HFFc6 (cell line): ENCODE measurements around the gene MACF1. TPM values are rescaled to one million over a fixed set of nuclear protein-coding genes. Genes with fewer than 3 reads are reported as not detected.
"Not testable (repeated sequence)": the region's sequence is repeated elsewhere in the genome, so short reads cannot be mapped to it uniquely, and the experiment has no call there.

Source experiments
- DNase-seq: peaks from one replicate; pipeline ENCODE4 v3.0.0-alpha.2; 2018
- H3K27ac Mint-ChIP-seq: 2 replicates; pipeline ENCODE4 v1.8.0; 2020; ENCODE audit warnings: mild to moderate bottlenecking, mixed read lengths
- H3K27me3 Mint-ChIP-seq: 2 replicates; pipeline ENCODE4 v1.8.0; 2021; ENCODE audit warnings: mild to moderate bottlenecking, moderate library complexity, mixed read lengths; ENCODE audit not compliant: insufficient read depth
- H3K36me3 Mint-ChIP-seq: 2 replicates; pipeline ENCODE4 v1.8.0; 2021; ENCODE audit warnings: low read depth, mixed read lengths
- H3K4me1 Mint-ChIP-seq: 2 replicates; pipeline ENCODE4 v1.8.0; 2020; ENCODE audit warnings: low read depth, mixed read lengths
- H3K4me3 Mint-ChIP-seq: 2 replicates; pipeline ENCODE4 v1.8.0; 2020; ENCODE audit warnings: mild to moderate bottlenecking, moderate library complexity, mixed read lengths
- H3K9me3 Mint-ChIP-seq: 2 replicates; pipeline ENCODE4 v1.8.0; 2020; ENCODE audit warnings: mild to moderate bottlenecking, mixed read lengths
- CTCF ChIP-seq: fragments of 200-600 bp; sonication (generic); IDR thresholded peaks from 2 replicates; pipeline ENCODE4 v1.5.0; 2021; ENCODE audit warnings: antibody characterized with exemption, mild to moderate bottlenecking
- total RNA-seq, 6 experiments: library from RNA; stranded (reverse); fragmentation: NEBNext Ultra II Directional; extraction: Animal tissue kit (Norgen Biotek cat#: 25700); gene quantifications; 2 replicates in 1 of 6; 3 replicates in 5 of 6; pipeline ENCODE4 v1.2.3, GENCODE V29; 2021

Gene MACF1
- total RNA-seq, 6 experiments from 2014 or later, result 201 to 308 (median 223) TPM

DNA sequence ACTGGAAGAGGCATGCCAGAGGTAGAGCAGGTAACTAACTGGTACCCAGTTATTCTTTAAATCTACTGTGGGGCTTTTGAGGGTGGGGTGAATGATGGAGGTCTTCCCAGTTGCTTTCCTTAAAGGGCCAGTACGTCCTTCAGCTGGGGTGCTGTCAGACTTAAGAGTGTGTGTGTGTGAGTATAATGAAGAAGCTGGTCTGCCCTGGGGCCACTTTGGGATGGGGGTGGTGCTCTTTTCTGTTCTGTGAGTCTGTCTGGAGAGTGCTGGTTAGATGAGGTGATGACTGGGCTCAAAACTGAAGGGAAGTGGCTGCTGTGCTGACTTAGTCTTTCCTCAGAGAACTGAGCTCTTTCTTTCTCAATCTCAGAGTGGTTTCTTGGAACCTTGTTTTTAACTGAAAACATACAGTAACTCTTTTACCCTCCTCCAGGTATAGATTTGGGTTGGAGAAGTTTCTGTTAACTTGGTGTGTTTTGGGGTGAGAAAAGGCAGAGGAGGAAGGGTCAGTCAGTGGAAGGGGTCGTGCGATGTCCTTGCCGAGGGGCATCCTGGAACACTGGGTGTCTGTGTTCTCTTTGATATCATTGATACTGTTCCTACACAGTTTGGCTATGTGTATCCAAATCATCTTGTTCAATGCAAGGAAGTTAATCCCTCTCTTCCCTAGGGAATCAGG lies 746 bp downstream of the MACF1 start:
- peak; percentile 88 for DNase-seq
- peaks cover 1% of the 10 kb centered on the region for H3K27me3 Mint-ChIP-seq
- peaks cover 23% of the 10 kb centered on the region; the same call in 1 of the 2 replicates for H3K36me3 Mint-ChIP-seq
- H3K4me3 Mint-ChIP-seq, result peak overlapping the region; percentile 93
- no peak for TF ChIP-seq CTCF
- peak overlapping the region; percentile 95 for H3K27ac Mint-ChIP-seq
- peaks cover 69% of the 10 kb centered on the region for H3K4me1 Mint-ChIP-seq
- H3K9me3 Mint-ChIP-seq, result no peaks in the 10 kb centered on the region

GRCh38 chr1:39205781-39206464 lies 1.4 kb downstream of the MACF1 start:
- Mint-ChIP-seq H3K27ac (peak overlapping the region; percentile 95), H3K4me3 (peak overlapping the region; percentile 93), H3K9me3 (no peaks in the 10 kb centered on the region), H3K4me1 (peaks cover 71% of the 10 kb centered on the region), H3K27me3 (peaks cover 1% of the 10 kb centered on the region), H3K36me3 (peaks cover 26% of the 10 kb centered on the region; the same call in 1 of the 2 replicates)
- DNase-seq, result no peak
- no peak for TF ChIP-seq CTCF

DNA sequence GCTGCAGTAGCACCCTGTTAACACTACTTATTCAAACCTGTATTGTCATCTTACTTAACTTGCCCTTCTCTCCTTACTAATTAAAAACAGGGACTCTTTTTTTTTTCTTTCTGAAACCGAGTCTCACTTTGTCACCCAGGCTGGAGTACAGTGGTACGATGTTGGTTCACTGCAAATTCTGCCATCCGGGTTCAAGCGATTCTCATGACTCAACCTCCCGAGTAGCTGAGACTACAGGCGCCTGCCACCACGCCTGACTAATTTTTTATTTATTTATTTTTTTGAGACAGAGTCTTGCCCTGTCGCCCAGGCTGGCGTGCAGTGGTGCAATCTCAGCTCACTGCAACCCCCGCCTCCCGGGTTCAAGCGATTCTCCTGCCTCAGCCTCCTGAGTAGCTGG lies 3.9 kb downstream of the MACF1 start:
- not testable (repeated sequence) for H3K9me3 Mint-ChIP-seq, DNase-seq, H3K27ac Mint-ChIP-seq, H3K4me3 Mint-ChIP-seq, H3K27me3 Mint-ChIP-seq
- peaks cover 66% of the 10 kb centered on the region for H3K4me1 Mint-ChIP-seq
- peaks cover 19% of the 10 kb centered on the region; the same call in 1 of the 2 replicates for H3K36me3 Mint-ChIP-seq

DNA sequence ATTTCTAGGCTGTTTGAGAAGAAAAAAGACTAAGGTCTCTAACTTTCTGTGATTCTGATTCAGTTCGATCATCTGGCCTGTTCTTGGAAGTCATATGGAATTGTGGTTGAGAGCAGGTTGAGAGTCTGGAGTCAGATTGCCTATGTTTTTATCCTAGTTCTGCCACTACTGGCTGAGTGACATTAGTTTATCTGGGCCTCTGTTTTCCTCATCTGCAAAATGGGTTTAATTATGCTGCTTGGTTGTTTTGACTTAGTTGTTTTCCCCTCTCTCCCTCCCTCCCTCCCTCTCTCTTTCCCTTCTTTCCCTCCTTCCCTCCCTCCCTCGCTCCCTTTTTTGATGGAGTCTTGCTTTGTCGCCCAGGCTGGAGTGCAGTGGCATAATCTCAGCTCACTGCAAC lies 6.2 kb downstream of the MACF1 start:
- Mint-ChIP-seq H3K4me1 (peaks cover 67% of the 10 kb centered on the region), H3K36me3 (0 out of 2 replicates have a peak, but pooled peaks cover 15% of the 10 kb centered on the region), H3K27ac (no peak overlapping the region), H3K27me3 (peaks cover 1% of the 10 kb centered on the region; the same call in 1 of the 2 replicates), H3K4me3 (no peak overlapping the region), H3K9me3 (no peaks in the 10 kb centered on the region)
- no peak for DNase-seq
- TF ChIP-seq CTCF, result no peak

GRCh38 chr1:39212499-39212898 lies 8.0 kb downstream of the MACF1 start:
- H3K9me3 Mint-ChIP-seq, result no peaks in the 10 kb centered on the region
- DNase-seq, result no peak

More at GRCh38 chr1:39212499-39212898, 8.0 kb downstream of the MACF1 start:
- TF ChIP-seq CTCF, result no peak
- peaks cover 65% of the 10 kb centered on the region for H3K4me1 Mint-ChIP-seq
- peak overlapping the region; percentile 73 for H3K27ac Mint-ChIP-seq
- no peak overlapping the region for H3K4me3 Mint-ChIP-seq
- H3K36me3 Mint-ChIP-seq, result 0 out of 2 replicates have a peak, but pooled peaks cover 15% of the 10 kb centered on the region
- peaks cover 1% of the 10 kb centered on the region; the same call in 1 of the 2 replicates for H3K27me3 Mint-ChIP-seq
